Mesenchymal stem cell (in vitro differentiated cells and primary cell): ENCODE results near the gene MLLT3.
"Not testable (repeated sequence)": the region's sequence is repeated elsewhere in the genome, so short reads cannot be mapped to it uniquely, and the experiment has no call there.

Experiments
- DNase-seq: peaks from one replicate; pipeline ENCODE4 v3.0.0-alpha.2; 2013
- H2AFZ ChIP-seq: one replicate; pipeline ENCODE4 v1.6.1; 2013; ENCODE audit warnings: low read depth, mild to moderate bottlenecking, control low read depth, inconsistent platforms, low read length, moderate library complexity
- H2AK5ac ChIP-seq: 2 replicates; pipeline ENCODE4 v1.6.1; 2013; ENCODE audit warnings: low read length, moderate library complexity, mild to moderate bottlenecking, inconsistent platforms; ENCODE audit not compliant: severe bottlenecking
- H2BK120ac ChIP-seq: one replicate; pipeline ENCODE4 v1.6.1; 2013; ENCODE audit warnings: low read depth, mild to moderate bottlenecking, inconsistent platforms, low read length, moderate library complexity
- H2BK12ac ChIP-seq, 2 experiments: one replicate each; pipeline ENCODE4 v1.6.1; 2013; ENCODE audit warnings: inconsistent platforms in 2 of 2, low read length in 2 of 2, mild to moderate bottlenecking in 2 of 2, moderate library complexity in 2 of 2, control low read depth in 1 of 2
- H2BK15ac ChIP-seq: one replicate; pipeline ENCODE4 v1.6.1; 2013; ENCODE audit warnings: mild to moderate bottlenecking, low read depth, inconsistent platforms; ENCODE audit not compliant: poor library complexity, severe bottlenecking
- H2BK5ac ChIP-seq: 2 replicates; pipeline ENCODE4 v1.6.1; 2013; ENCODE audit warnings: low read depth, mild to moderate bottlenecking, low read length, control low read depth, inconsistent platforms; ENCODE audit not compliant: poor library complexity, severe bottlenecking
- H3K14ac ChIP-seq, 2 experiments: one replicate each; pipeline ENCODE4 v1.6.1; 2013; ENCODE audit warnings: inconsistent platforms in 2 of 2, low read length in 2 of 2, control low read depth in 1 of 2, mild to moderate bottlenecking in 1 of 2, moderate library complexity in 1 of 2
- H3K18ac ChIP-seq, 2 experiments: one replicate each; pipeline ENCODE4 v1.6.1; 2013; ENCODE audit warnings: inconsistent platforms in 2 of 2, low read length in 2 of 2, control low read depth in 1 of 2, low read depth in 1 of 2, mild to moderate bottlenecking in 1 of 2
- H3K23ac ChIP-seq, 2 experiments: one replicate each; pipeline ENCODE4 v1.6.1; 2013; ENCODE audit warnings: inconsistent platforms in 2 of 2, low read length in 2 of 2, mild to moderate bottlenecking in 2 of 2, moderate library complexity in 2 of 2, control low read depth in 1 of 2
- H3K27ac ChIP-seq: 2 replicates; pipeline ENCODE4 v1.5.1; 2013; ENCODE audit warnings: mild to moderate bottlenecking, moderate library complexity, low read length, control low read depth, inconsistent platforms; ENCODE audit not compliant: poor library complexity, severe bottlenecking
- H3K27me3 ChIP-seq, 2 experiments: 2 replicates each; pipeline versions ENCODE4 v1.6.1 to v1.7.0; 2013; ENCODE audit warnings: low read length in 2 of 2, mild to moderate bottlenecking in 2 of 2, moderate library complexity in 2 of 2, control low read depth in 1 of 2, inconsistent platforms in 1 of 2; ENCODE audit not compliant: control insufficient read depth in 1 of 2, insufficient read depth in 1 of 2
- H3K36me3 ChIP-seq, 2 experiments: 2 replicates each; pipeline versions ENCODE4 v1.6.1 to v1.7.0; 2013; ENCODE audit warnings: low read length in 2 of 2, control low read depth in 1 of 2, inconsistent platforms in 1 of 2, low read depth in 1 of 2, mild to moderate bottlenecking in 1 of 2; ENCODE audit not compliant: insufficient read depth in 2 of 2, control insufficient read depth in 1 of 2
- H3K4ac ChIP-seq, 2 experiments: one replicate each; pipeline ENCODE4 v1.6.1; 2013; ENCODE audit warnings: inconsistent platforms in 2 of 2, low read length in 2 of 2, mild to moderate bottlenecking in 2 of 2, moderate library complexity in 2 of 2, control low read depth in 1 of 2, low read depth in 1 of 2
- H3K4me1 ChIP-seq: 2 replicates; pipeline ENCODE4 v1.6.1; 2013; ENCODE audit warnings: low read depth, low read length, control low read depth; ENCODE audit not compliant: control insufficient read depth, insufficient read depth
- H3K4me2 ChIP-seq: 2 replicates; pipeline ENCODE4 v1.6.1; 2013; ENCODE audit warnings: low read length, mild to moderate bottlenecking, inconsistent platforms; ENCODE audit not compliant: poor library complexity, severe bottlenecking
- H3K4me3 ChIP-seq, 2 experiments: 2 replicates each; pipeline versions ENCODE4 v1.5.1 to v1.7.0; 2013; ENCODE audit warnings: low read length in 2 of 2, mild to moderate bottlenecking in 2 of 2, control low read depth in 1 of 2, low read depth in 1 of 2; ENCODE audit not compliant: insufficient read depth in 1 of 2
- H3K79me1 ChIP-seq: replicated peaks from 2 replicates; pipeline ENCODE4 v1.6.1; 2013; ENCODE audit warnings: mild to moderate bottlenecking, control low read depth, low read length, inconsistent platforms; ENCODE audit not compliant: poor library complexity, severe bottlenecking
- H3K9ac ChIP-seq: 2 replicates; pipeline ENCODE4 v1.7.0; 2013; ENCODE audit warnings: mild to moderate bottlenecking, low read length, moderate library complexity
- H3K9me3 ChIP-seq: 2 replicates; pipeline ENCODE4 v1.7.0; 2013; ENCODE audit warnings: mild to moderate bottlenecking, low read length; ENCODE audit not compliant: control insufficient read depth
- H4K8ac ChIP-seq: one replicate; pipeline ENCODE4 v1.6.1; 2013; ENCODE audit warnings: inconsistent platforms, mild to moderate bottlenecking, low read length, moderate library complexity
- H4K91ac ChIP-seq: one replicate; pipeline ENCODE4 v1.6.1; 2013; ENCODE audit warnings: mild to moderate bottlenecking, low read length, inconsistent platforms
- WGBS: methylation state at CpG from one replicate; pipeline ENCODE4 v1.1.7; 2013; ENCODE audit warnings: mixed read lengths; 5-methylcytosine and 5-hydroxymethylcytosine counted together

Gene MLLT3

GRCh38 chr9:20583088-20583487 is 39.2 kb downstream of the MLLT3 start:
- H3K4me3 ChIP-seq, H3K18ac ChIP-seq, H3K14ac ChIP-seq, H3K36me3 ChIP-seq, H2BK12ac ChIP-seq, H2BK120ac ChIP-seq, H3K27me3 ChIP-seq, H3K9me3 ChIP-seq, DNase-seq, H3K4me2 ChIP-seq, H2AFZ ChIP-seq, H4K8ac ChIP-seq, H2BK15ac ChIP-seq, H3K9ac ChIP-seq, H3K23ac ChIP-seq, H2BK5ac ChIP-seq, H3K4me1 ChIP-seq, H4K91ac ChIP-seq, H2AK5ac ChIP-seq, H3K4ac ChIP-seq, H3K27ac ChIP-seq: not testable (repeated sequence)
- H3K79me1 ChIP-seq: peaks cover 21% of the 10 kb centered on the region
- WGBS: 91% methylated on average over 4 of the region's 4 CpGs

DNA sequence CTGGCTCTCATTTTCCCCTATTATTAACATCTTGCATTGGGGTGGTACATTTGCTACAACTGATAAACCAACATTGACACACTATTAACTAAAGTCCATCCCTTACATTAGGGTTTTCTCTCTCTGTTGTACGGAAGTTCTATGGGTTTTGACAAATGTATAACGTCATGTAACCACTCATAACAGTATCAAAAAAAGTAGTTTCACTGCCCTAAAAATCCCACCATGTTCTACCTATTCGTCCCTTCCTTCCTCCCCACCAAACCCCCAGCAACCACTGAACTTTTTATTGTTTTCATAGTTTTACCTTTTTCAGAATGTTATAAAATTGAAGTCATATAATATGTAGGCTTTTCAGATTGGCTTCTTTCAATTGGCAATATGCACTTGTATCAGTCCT is 40.1 kb downstream of the MLLT3 start:
- WGBS: 98% methylated on average over 3 of the region's 3 CpGs
- no peak overlapping the region for H3K27ac ChIP-seq

DNA sequence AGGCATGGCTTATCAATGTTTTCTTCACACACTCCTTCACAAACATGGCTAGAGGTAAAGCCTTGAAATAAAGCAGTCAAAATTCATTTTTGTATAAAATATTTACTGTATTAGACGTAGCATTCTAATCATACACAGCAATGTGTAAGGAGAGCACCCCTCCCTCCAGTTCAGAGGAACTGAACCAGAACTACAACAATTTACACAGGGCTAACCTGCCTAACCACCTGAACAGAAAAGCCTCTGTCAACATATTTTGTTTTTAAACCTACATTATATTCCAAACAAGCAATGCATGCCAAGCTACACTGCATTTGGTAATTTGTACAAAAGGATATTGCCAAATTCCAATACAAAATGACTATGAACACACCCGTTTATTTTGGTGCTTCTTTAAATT is 41.6 kb downstream of the MLLT3 start:
- no peak overlapping the region for H3K18ac ChIP-seq
- WGBS: 98% methylated on average over 2 of the region's 2 CpGs
- no peak overlapping the region for H3K23ac ChIP-seq
- no peaks in the 10 kb centered on the region for H3K27me3 ChIP-seq
- no peak overlapping the region for H3K14ac ChIP-seq
- no peak overlapping the region for H2AFZ ChIP-seq
- H2BK120ac ChIP-seq: no peak overlapping the region
- H3K27ac ChIP-seq: no peak overlapping the region
- H2BK15ac ChIP-seq: no peak overlapping the region
- H3K4ac ChIP-seq: no peak overlapping the region
- H2BK5ac ChIP-seq: no peak overlapping the region
- H3K79me1 ChIP-seq: peaks cover 21% of the 10 kb centered on the region
- no peak overlapping the region for H3K9ac ChIP-seq
- no peak overlapping the region for H3K4me2 ChIP-seq
- H3K4me1 ChIP-seq: no peaks in the 10 kb centered on the region
- H4K91ac ChIP-seq: no peak overlapping the region
- no peak overlapping the region for H2AK5ac ChIP-seq
- peaks cover 7% of the 10 kb centered on the region for H3K9me3 ChIP-seq
- no peak for DNase-seq
- H2BK12ac ChIP-seq: no peak overlapping the region
- no peak overlapping the region for H4K8ac ChIP-seq
- no peaks in the 10 kb centered on the region for H3K36me3 ChIP-seq
- no peak overlapping the region for H3K4me3 ChIP-seq

More for the DNA sequence above, 40.1 kb downstream of the MLLT3 start:
- H2BK12ac ChIP-seq: no peak overlapping the region
- H3K27me3 ChIP-seq: no peaks in the 10 kb centered on the region
- H3K9me3 ChIP-seq: no peaks in the 10 kb centered on the region
- no peak overlapping the region for H4K8ac ChIP-seq
- H3K18ac ChIP-seq: no peak overlapping the region
- no peak overlapping the region for H2BK120ac ChIP-seq
- no peak overlapping the region for H2BK5ac ChIP-seq
- H3K4me1 ChIP-seq: no peaks in the 10 kb centered on the region
- H3K4me3 ChIP-seq: no peak overlapping the region
- no peak overlapping the region for H2BK15ac ChIP-seq
- H4K91ac ChIP-seq: no peak overlapping the region
- H3K23ac ChIP-seq: no peak overlapping the region
- no peak overlapping the region for H3K4ac ChIP-seq
- peaks cover 24% of the 10 kb centered on the region for H3K79me1 ChIP-seq
- H3K14ac ChIP-seq: no peak overlapping the region
- H3K4me2 ChIP-seq: no peak overlapping the region
- H2AFZ ChIP-seq: no peak overlapping the region
- DNase-seq: no peak
- no peak overlapping the region for H2AK5ac ChIP-seq
- no peaks in the 10 kb centered on the region for H3K36me3 ChIP-seq
- no peak overlapping the region for H3K9ac ChIP-seq

GRCh38 chr9:20579524-20580314 is 42.6 kb downstream of the MLLT3 start:
- no peak overlapping the region for H3K14ac ChIP-seq
- no peak overlapping the region for H3K27ac ChIP-seq
- no peak for DNase-seq
- no peak overlapping the region for H3K4me2 ChIP-seq
- no peak overlapping the region for H3K18ac ChIP-seq
- H3K79me1 ChIP-seq: peaks cover 21% of the 10 kb centered on the region
- H2BK15ac ChIP-seq: no peak overlapping the region
- no peak overlapping the region for H2BK5ac ChIP-seq
- no peaks in the 10 kb centered on the region for H3K36me3 ChIP-seq
- H3K4ac ChIP-seq: no peak overlapping the region
- H3K27me3 ChIP-seq: no peaks in the 10 kb centered on the region
- WGBS: 100% methylated on average over 1 of the region's 2 CpGs
- H3K9ac ChIP-seq: no peak overlapping the region
- no peaks in the 10 kb centered on the region for H3K4me1 ChIP-seq
- peaks cover 13% of the 10 kb centered on the region for H3K9me3 ChIP-seq
- H2AK5ac ChIP-seq: no peak overlapping the region
- H4K91ac ChIP-seq: no peak overlapping the region
- H2BK120ac ChIP-seq: no peak overlapping the region
- H4K8ac ChIP-seq: no peak overlapping the region
- H2BK12ac ChIP-seq: no peak overlapping the region
- no peak overlapping the region for H3K4me3 ChIP-seq
- no peak overlapping the region for H2AFZ ChIP-seq
- H3K23ac ChIP-seq: no peak overlapping the region
